ENCODE data around the gene VMP1.
A peak's percentile ranks its signal among the peaks of the same experiment; 100 is the strongest.

The VMP1 gene

DNA sequence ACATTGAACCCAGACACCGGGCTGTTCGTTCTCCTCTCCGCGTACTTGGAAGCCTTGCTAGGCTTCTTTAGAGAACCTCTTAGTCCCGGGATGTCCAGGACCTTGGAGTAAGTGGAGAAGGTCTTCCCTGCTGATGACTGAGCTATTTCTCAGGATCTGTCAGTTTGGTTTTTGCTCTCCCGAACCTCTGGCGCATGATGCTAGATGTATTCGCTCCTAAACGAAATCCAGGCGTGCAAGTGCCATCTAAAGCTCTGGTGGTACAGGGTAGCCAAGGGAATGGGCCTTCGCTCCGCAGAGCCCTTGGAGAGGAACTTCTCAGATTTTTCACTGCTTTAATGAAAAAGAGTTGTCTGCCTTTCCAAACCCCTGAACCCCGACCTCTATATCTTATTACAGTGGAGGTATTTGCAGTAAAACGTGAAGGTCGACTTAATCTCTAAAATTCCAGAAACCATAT, 547 bp downstream of the VMP1 start:
- H3K27me3 ChIP-seq (ENCODE audit: insufficient read depth, low read length), result no peaks in the 10 kb centered on the region
- peak overlapping the region; percentile 70 for H2AFZ ChIP-seq (ENCODE audit: low read length, unreplicated experiment)
- H3K4me3 ChIP-seq (ENCODE audit: low read depth, low read length), result peak overlapping the region; percentile 100
- H3K36me3 ChIP-seq (ENCODE audit: insufficient read depth, low read length), result no peaks in the 10 kb centered on the region
- H3K27ac ChIP-seq (ENCODE audit: low read depth, low read length), result peak overlapping the region; percentile 90
- H3K79me2 ChIP-seq (ENCODE audit: control insufficient read depth, insufficient read depth, low read length, unreplicated experiment), result peaks cover 95% of the 10 kb centered on the region
- H3K4me1 ChIP-seq (ENCODE audit: control insufficient read depth, insufficient read depth, low read length, unreplicated experiment), result peaks cover 20% of the 10 kb centered on the region

DNA sequence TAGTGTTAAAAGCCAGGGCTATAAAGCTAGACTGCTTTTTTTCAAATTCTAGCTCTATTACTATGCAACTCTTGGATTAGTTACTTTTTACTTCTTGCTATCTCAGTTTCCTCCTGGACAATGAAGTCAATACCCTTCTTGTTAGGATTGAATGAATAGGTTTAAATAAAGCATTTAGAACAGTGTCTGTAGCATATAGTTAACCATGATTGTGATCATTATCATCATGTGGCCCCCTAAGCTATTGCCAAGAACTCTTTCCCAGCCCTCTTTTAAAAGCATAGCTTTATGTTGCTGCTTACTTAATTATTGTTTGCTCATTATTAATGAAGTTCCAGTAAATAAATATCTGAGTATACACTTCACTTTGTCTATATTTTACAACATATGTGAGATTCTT, 4.5 kb downstream of the VMP1 start:
- H2AFZ ChIP-seq (ENCODE audit: low read length, unreplicated experiment), result no peak overlapping the region
- peaks cover 10% of the 10 kb centered on the region for H3K4me1 ChIP-seq (ENCODE audit: control insufficient read depth, insufficient read depth, low read length, unreplicated experiment)
- H3K79me2 ChIP-seq (ENCODE audit: control insufficient read depth, insufficient read depth, low read length, unreplicated experiment), result peaks cover 87% of the 10 kb centered on the region
- H3K36me3 ChIP-seq (ENCODE audit: insufficient read depth, low read length), result no peaks in the 10 kb centered on the region
- H3K27ac ChIP-seq (ENCODE audit: low read depth, low read length), result no peak overlapping the region
- H3K27me3 ChIP-seq (ENCODE audit: insufficient read depth, low read length), result no peaks in the 10 kb centered on the region
- H3K4me3 ChIP-seq (ENCODE audit: low read depth, low read length), result no peak overlapping the region

DNA sequence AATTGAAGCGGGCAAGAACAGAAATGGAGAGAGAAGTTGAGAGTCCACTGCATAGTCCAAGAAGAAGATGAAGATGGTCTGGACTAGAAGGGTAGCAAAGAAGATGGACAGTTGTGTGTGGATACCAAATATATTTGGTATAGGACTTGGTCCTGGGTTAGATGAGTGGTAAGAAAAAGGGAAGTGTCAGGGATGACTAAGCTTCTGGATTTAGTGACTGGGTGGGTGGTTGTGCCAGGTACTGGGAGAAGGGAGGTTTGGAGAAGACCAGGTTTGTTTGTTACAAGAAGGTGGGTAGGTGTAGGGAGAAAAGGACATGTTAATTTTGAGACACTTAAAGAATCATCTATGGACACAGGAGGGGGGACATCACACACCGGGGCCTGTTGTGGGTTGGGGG, 5.4 kb downstream of the VMP1 start:
- peaks cover 10% of the 10 kb centered on the region for H3K4me1 ChIP-seq (ENCODE audit: control insufficient read depth, insufficient read depth, low read length, unreplicated experiment)
- no peaks in the 10 kb centered on the region for H3K36me3 ChIP-seq (ENCODE audit: insufficient read depth, low read length)
- no peak overlapping the region for H3K4me3 ChIP-seq (ENCODE audit: low read depth, low read length)
- H2AFZ ChIP-seq (ENCODE audit: low read length, unreplicated experiment), result no peak overlapping the region
- peaks cover 91% of the 10 kb centered on the region for H3K79me2 ChIP-seq (ENCODE audit: control insufficient read depth, insufficient read depth, low read length, unreplicated experiment)
- no peak overlapping the region for H3K27ac ChIP-seq (ENCODE audit: low read depth, low read length)
- H3K27me3 ChIP-seq (ENCODE audit: insufficient read depth, low read length), result no peaks in the 10 kb centered on the region

DNA sequence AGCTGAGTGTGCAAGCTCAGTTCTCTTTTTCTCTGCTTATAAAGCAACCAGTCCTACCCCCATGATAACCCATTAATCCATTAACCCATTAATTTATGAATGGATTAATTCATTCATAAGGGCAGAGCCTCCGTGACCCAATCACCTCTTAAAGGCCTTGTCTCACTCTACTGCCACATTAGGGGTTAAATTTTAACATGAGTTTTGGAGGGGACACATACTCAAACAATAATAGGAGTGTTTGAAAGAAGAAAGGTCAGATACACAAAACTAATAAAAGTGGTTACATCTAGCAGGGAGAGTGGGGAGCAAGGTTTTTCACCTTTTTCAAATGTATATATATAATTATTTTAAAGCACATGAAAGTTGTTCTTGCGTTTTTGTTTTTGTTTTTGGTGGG, 6.8 kb downstream of the VMP1 start:
- H3K27me3 ChIP-seq (ENCODE audit: insufficient read depth, low read length), result no peaks in the 10 kb centered on the region
- H3K4me3 ChIP-seq (ENCODE audit: low read depth, low read length), result no peak overlapping the region
- no peak overlapping the region for H3K27ac ChIP-seq (ENCODE audit: low read depth, low read length)
- H2AFZ ChIP-seq (ENCODE audit: low read length, unreplicated experiment), result no peak overlapping the region
- peaks cover 4% of the 10 kb centered on the region for H3K4me1 ChIP-seq (ENCODE audit: control insufficient read depth, insufficient read depth, low read length, unreplicated experiment)
- H3K36me3 ChIP-seq (ENCODE audit: insufficient read depth, low read length), result no peaks in the 10 kb centered on the region
- H3K79me2 ChIP-seq (ENCODE audit: control insufficient read depth, insufficient read depth, low read length, unreplicated experiment), result peaks cover 88% of the 10 kb centered on the region

- Histone ChIP-seq H2AFZ (ENCODE audit: low read length, unreplicated experiment) (no peak overlapping the region), H3K27ac (ENCODE audit: low read depth, low read length) (no peak overlapping the region), H3K4me3 (ENCODE audit: low read depth, low read length) (no peak overlapping the region), H3K27me3 (ENCODE audit: insufficient read depth, low read length) (no peaks in the 10 kb centered on the region), H3K79me2 (ENCODE audit: control insufficient read depth, insufficient read depth, low read length, unreplicated experiment) (peaks cover 87% of the 10 kb centered on the region), H3K36me3 (ENCODE audit: insufficient read depth, low read length) (no peaks in the 10 kb centered on the region), H3K4me1 (ENCODE audit: control insufficient read depth, insufficient read depth, low read length, unreplicated experiment) (no peaks in the 10 kb centered on the region)
Observed at GRCh38 chr17:59716427-59716826, 9.0 kb downstream of the VMP1 start.

DNA sequence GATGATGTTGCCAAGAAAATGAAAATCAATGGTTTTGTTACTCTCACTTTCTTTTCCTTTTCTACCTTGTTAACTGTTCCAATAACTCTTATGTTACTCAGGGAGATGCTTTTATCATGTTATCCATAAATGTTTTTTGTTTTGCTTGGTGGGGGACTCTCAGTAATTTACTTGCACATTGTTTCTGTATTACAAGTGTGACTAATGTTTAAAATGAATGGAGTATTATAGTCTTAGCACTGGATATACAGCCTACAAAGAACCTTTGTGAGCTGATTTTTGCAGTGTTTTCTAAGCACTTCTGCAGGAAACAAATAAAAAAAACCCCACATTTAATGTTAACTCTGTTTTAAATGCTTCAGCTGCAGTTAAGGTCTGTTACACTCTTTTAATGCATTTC, 12.1 kb downstream of the VMP1 start:
- no peak overlapping the region for H3K27ac ChIP-seq (ENCODE audit: low read depth, low read length)
- H3K4me3 ChIP-seq (ENCODE audit: low read depth, low read length), result no peak overlapping the region
- no peaks in the 10 kb centered on the region for H3K4me1 ChIP-seq (ENCODE audit: control insufficient read depth, insufficient read depth, low read length, unreplicated experiment)
- H3K27me3 ChIP-seq (ENCODE audit: insufficient read depth, low read length), result no peaks in the 10 kb centered on the region
- no peak overlapping the region for H2AFZ ChIP-seq (ENCODE audit: low read length, unreplicated experiment)
- peaks cover 89% of the 10 kb centered on the region for H3K79me2 ChIP-seq (ENCODE audit: control insufficient read depth, insufficient read depth, low read length, unreplicated experiment)
- no peaks in the 10 kb centered on the region for H3K36me3 ChIP-seq (ENCODE audit: insufficient read depth, low read length)

DNA sequence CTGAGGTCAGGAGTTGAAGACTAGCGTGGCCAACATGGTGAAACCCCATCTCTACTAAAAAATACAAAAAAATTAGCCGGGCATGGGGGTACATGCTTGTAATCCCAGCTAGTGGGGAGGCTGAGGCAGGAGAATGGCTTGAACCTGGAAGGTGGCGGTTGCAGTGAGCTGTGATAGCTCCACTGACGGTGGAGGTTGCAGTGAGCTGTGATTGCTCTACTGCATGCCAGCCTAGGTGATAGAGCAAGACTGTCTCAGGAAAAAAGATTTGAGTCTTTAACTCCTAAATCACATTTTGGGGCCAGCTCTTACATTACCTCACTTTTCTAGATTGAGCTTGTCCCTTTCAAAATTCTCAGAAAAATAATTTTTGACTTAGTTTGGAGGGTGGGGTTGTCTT, 15.2 kb downstream of the VMP1 start:
- H3K27me3 ChIP-seq (ENCODE audit: insufficient read depth, low read length), result no peaks in the 10 kb centered on the region
- peaks cover 79% of the 10 kb centered on the region for H3K79me2 ChIP-seq (ENCODE audit: control insufficient read depth, insufficient read depth, low read length, unreplicated experiment)
- H2AFZ ChIP-seq (ENCODE audit: low read length, unreplicated experiment), result no peak overlapping the region
- no peak overlapping the region for H3K4me3 ChIP-seq (ENCODE audit: low read depth, low read length)
- H3K27ac ChIP-seq (ENCODE audit: low read depth, low read length), result no peak overlapping the region
- H3K4me1 ChIP-seq (ENCODE audit: control insufficient read depth, insufficient read depth, low read length, unreplicated experiment), result peaks cover 8% of the 10 kb centered on the region
- no peaks in the 10 kb centered on the region for H3K36me3 ChIP-seq (ENCODE audit: insufficient read depth, low read length)

GRCh38 chr17:59723041-59723440, 15.6 kb downstream of the VMP1 start:
- Histone ChIP-seq H3K27me3 (ENCODE audit: insufficient read depth, low read length) (no peaks in the 10 kb centered on the region), H3K36me3 (ENCODE audit: insufficient read depth, low read length) (no peaks in the 10 kb centered on the region), H3K4me1 (ENCODE audit: control insufficient read depth, insufficient read depth, low read length, unreplicated experiment) (peaks cover 8% of the 10 kb centered on the region), H3K79me2 (ENCODE audit: control insufficient read depth, insufficient read depth, low read length, unreplicated experiment) (peaks cover 79% of the 10 kb centered on the region), H2AFZ (ENCODE audit: low read length, unreplicated experiment) (no peak overlapping the region), H3K27ac (ENCODE audit: low read depth, low read length) (no peak overlapping the region), H3K4me3 (ENCODE audit: low read depth, low read length) (no peak overlapping the region)

DNA sequence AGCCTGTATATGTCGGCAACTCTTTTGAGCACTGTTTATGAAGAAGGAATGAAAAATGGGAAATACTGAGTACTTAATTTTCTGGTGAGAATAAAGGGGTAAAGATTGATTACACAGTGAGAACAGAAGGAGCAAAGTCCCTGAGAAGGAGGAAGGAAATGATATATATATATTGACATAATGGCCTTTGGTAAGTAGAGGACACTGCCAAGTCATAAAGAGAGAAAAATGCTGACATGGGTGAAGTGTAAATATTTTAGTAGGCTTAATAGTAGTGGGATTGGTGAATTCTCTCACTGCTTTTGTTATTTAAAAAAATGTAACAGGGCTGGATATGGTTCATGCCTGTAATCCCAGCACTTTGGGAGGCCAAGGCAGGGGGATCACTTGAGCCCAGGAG, 16.2 kb downstream of the VMP1 start:
- peaks cover 8% of the 10 kb centered on the region for H3K4me1 ChIP-seq (ENCODE audit: control insufficient read depth, insufficient read depth, low read length, unreplicated experiment)
- no peaks in the 10 kb centered on the region for H3K27me3 ChIP-seq (ENCODE audit: insufficient read depth, low read length)
- no peak overlapping the region for H3K4me3 ChIP-seq (ENCODE audit: low read depth, low read length)
- H2AFZ ChIP-seq (ENCODE audit: low read length, unreplicated experiment), result no peak overlapping the region
- peaks cover 80% of the 10 kb centered on the region for H3K79me2 ChIP-seq (ENCODE audit: control insufficient read depth, insufficient read depth, low read length, unreplicated experiment)
- H3K36me3 ChIP-seq (ENCODE audit: insufficient read depth, low read length), result no peaks in the 10 kb centered on the region
- H3K27ac ChIP-seq (ENCODE audit: low read depth, low read length), result no peak overlapping the region

DNA sequence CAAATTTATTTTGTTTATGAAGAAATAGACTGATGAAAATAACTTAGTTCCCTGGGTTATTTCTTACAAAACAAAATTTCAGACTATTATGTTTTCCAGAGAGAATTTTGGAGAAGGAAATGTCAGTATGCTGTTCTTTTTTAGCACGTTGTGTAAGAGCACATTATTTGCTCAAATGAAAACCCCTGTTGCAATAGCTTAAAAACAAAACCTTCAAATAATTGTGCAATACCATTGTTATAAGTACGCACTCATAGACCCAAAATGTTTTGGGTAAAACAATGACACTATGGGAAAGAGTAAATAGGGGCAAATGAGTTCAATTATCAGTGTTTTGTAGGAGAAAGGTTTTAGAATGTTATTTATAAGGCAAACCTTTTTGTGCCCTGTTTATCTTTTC, 18.2 kb downstream of the VMP1 start:
- Histone ChIP-seq H3K36me3 (ENCODE audit: insufficient read depth, low read length) (0 out of 2 replicates have a peak, but pooled peaks cover 5% of the 10 kb centered on the region), H3K27ac (ENCODE audit: low read depth, low read length) (peak overlapping the region; percentile 71), H3K4me3 (ENCODE audit: low read depth, low read length) (peak overlapping the region; percentile 52), H2AFZ (ENCODE audit: low read length, unreplicated experiment) (no peak overlapping the region), H3K27me3 (ENCODE audit: insufficient read depth, low read length) (no peaks in the 10 kb centered on the region), H3K79me2 (ENCODE audit: control insufficient read depth, insufficient read depth, low read length, unreplicated experiment) (peaks cover 75% of the 10 kb centered on the region), H3K4me1 (ENCODE audit: control insufficient read depth, insufficient read depth, low read length, unreplicated experiment) (peaks cover 8% of the 10 kb centered on the region)

DNA sequence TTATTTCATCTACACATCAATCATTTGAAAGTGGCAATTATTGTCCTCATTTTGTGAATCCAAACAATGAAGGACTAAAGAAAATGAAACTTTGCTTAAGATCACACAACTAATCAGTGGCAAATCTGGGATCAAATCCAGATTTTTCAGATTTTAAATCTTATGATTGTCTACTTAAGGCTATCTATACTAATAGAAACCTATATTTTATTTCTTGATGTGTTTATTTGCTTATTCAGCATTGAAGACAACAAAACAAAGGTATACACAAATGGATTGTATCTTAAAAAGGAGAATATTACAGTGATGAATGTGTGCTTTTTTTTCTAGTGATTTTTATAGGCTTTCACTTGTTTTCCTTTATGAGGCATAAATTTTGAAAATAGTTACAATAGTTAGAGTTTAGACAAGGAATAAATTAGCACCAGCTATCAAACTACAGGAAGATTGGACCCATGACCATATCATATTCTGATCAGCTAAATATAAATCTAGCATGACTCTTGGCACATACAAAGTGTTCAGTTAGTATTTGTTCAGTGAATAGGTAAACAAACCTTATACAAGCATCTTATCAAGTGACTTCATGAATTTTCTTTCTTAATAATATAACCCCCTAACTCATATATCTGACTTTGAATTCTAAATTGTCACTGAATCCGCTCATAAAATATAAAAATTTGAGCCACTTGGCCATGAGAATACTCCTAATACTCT, 20.5 kb downstream of the VMP1 start:
- Histone ChIP-seq H3K79me2 (ENCODE audit: control insufficient read depth, insufficient read depth, low read length, unreplicated experiment) (peaks cover 52% of the 10 kb centered on the region), H2AFZ (ENCODE audit: low read length, unreplicated experiment) (no peak overlapping the region), H3K36me3 (ENCODE audit: insufficient read depth, low read length) (0 out of 2 replicates have a peak, but pooled peaks cover 5% of the 10 kb centered on the region), H3K4me3 (ENCODE audit: low read depth, low read length) (no peak overlapping the region), H3K27me3 (ENCODE audit: insufficient read depth, low read length) (no peaks in the 10 kb centered on the region), H3K27ac (ENCODE audit: low read depth, low read length) (no peak overlapping the region), H3K4me1 (ENCODE audit: control insufficient read depth, insufficient read depth, low read length, unreplicated experiment) (peaks cover 8% of the 10 kb centered on the region)
